DOHH2 (cell line): Measurements from ENCODE around the gene CASZ1.

Source experiments
- H3F3A ChIP-seq: fragments of 200-600 bp; sonication (generic), shearing (Covaris generic); 2 replicates; pipeline ENCODE4 v1.6.0; 2016; ENCODE audit warnings: antibody characterized with exemption, mild to moderate bottlenecking; ENCODE audit not compliant: control insufficient read depth, insufficient read depth
- H3K27ac ChIP-seq: fragments of 200-600 bp; sonication (generic); 2 replicates; pipeline ENCODE4 v1.5.1; 2014; ENCODE audit warnings: low read depth, mild to moderate bottlenecking, low read length, moderate library complexity
- H3K27me3 ChIP-seq: fragments of 200-600 bp; sonication (generic); 2 replicates; pipeline ENCODE4 v1.6.1; 2014; ENCODE audit warnings: mild to moderate bottlenecking, low read length, mixed read lengths; ENCODE audit not compliant: control insufficient read depth
- H3K36me3 ChIP-seq: fragments of 200-600 bp; sonication (generic); 2 replicates; pipeline ENCODE4 v1.6.1; 2014; ENCODE audit warnings: mild to moderate bottlenecking, low read length, moderate library complexity, mixed read lengths; ENCODE audit not compliant: control insufficient read depth
- H3K4me1 ChIP-seq: fragments of 200-600 bp; sonication (generic); 2 replicates; pipeline ENCODE4 v1.6.1; 2014; ENCODE audit warnings: mild to moderate bottlenecking, low read length, mixed read lengths; ENCODE audit not compliant: control insufficient read depth
- H3K4me2 ChIP-seq: fragments of 200-600 bp; sonication (generic); 2 replicates; pipeline ENCODE4 v1.6.0; 2014; ENCODE audit warnings: mild to moderate bottlenecking, low read length, moderate library complexity
- H3K4me3 ChIP-seq: fragments of 200-600 bp; sonication (generic); 2 replicates; pipeline ENCODE4 v1.5.1; 2014; ENCODE audit warnings: mild to moderate bottlenecking, low read length, mixed read lengths
- H3K79me2 ChIP-seq: fragments of 200-600 bp; sonication (generic); 2 replicates; pipeline ENCODE4 v1.6.1; 2014; ENCODE audit warnings: mild to moderate bottlenecking, low read length, mixed read lengths; ENCODE audit not compliant: control insufficient read depth
- H3K9me2 ChIP-seq: fragments of 200-600 bp; sonication (generic); replicated peaks from 2 replicates; pipeline ENCODE4 v1.6.1; 2014; ENCODE audit warnings: mild to moderate bottlenecking, low read length, mixed read lengths; ENCODE audit not compliant: control insufficient read depth
- H3K9me3 ChIP-seq: fragments of 200-600 bp; sonication (generic); 2 replicates; pipeline ENCODE4 v1.6.1; 2014; ENCODE audit warnings: antibody characterized with exemption, low read length, mixed read lengths; ENCODE audit not compliant: control insufficient read depth, insufficient read depth
- H4K20me1 ChIP-seq: fragments of 200-600 bp; sonication (generic); 2 replicates; pipeline ENCODE4 v1.6.0; 2014; ENCODE audit warnings: low read depth, mild to moderate bottlenecking, antibody characterized with exemption, low read length, moderate library complexity; ENCODE audit not compliant: control insufficient read depth, insufficient read depth
- CTCF ChIP-seq: fragments of 200-600 bp; sonication (generic); IDR thresholded peaks from one replicate; pipeline ENCODE4 v1.5.1; 2014; ENCODE audit warnings: antibody characterized with exemption, mild to moderate bottlenecking, low read depth, low read length; ENCODE audit not compliant: poor library complexity, severe bottlenecking
- EZH2phosphoT487 ChIP-seq: fragments of 200-600 bp; sonication (generic); IDR thresholded peaks from 2 replicates; pipeline ENCODE4 v1.6.1; 2017; ENCODE audit warnings: borderline replicate concordance, mild to moderate bottlenecking, antibody characterized with exemption, low read length, moderate library complexity, mixed read lengths

Gene CASZ1

GRCh38 chr1:10665930-10666850, 130.3 kb downstream of the CASZ1 start:
- Histone ChIP-seq H3K9me2 (no peaks in the 10 kb centered on the region), H4K20me1 (no peaks in the 10 kb centered on the region), H3K27ac (no peak overlapping the region), H3K9me3 (no peaks in the 10 kb centered on the region), H3K4me3 (no peak overlapping the region), H3K79me2 (no peaks in the 10 kb centered on the region), H3K36me3 (no peaks in the 10 kb centered on the region), H3K4me1 (no peaks in the 10 kb centered on the region), H3K4me2 (no peak overlapping the region), H3K27me3 (no peaks in the 10 kb centered on the region), H3F3A (no peaks in the 10 kb centered on the region)
- TF ChIP-seq EZH2phosphoT487: no peak
- TF ChIP-seq CTCF: no peak

GRCh38 chr1:10665226-10665625, 131.2 kb downstream of the CASZ1 start:
- no peak overlapping the region for H3K4me3 ChIP-seq
- TF ChIP-seq CTCF (no peak), EZH2phosphoT487 (no peak)
- no peaks in the 10 kb centered on the region for H3F3A ChIP-seq
- H3K4me1 ChIP-seq: no peaks in the 10 kb centered on the region
- no peaks in the 10 kb centered on the region for H3K9me2 ChIP-seq
- H4K20me1 ChIP-seq: no peaks in the 10 kb centered on the region
- no peaks in the 10 kb centered on the region for H3K79me2 ChIP-seq
- H3K27ac ChIP-seq: no peak overlapping the region
- H3K9me3 ChIP-seq: no peaks in the 10 kb centered on the region
- H3K36me3 ChIP-seq: no peaks in the 10 kb centered on the region
- no peak overlapping the region for H3K4me2 ChIP-seq
- no peaks in the 10 kb centered on the region for H3K27me3 ChIP-seq

GRCh38 chr1:10664251-10664650, 132.2 kb downstream of the CASZ1 start:
- no peaks in the 10 kb centered on the region for H3K9me2 ChIP-seq
- H4K20me1 ChIP-seq: no peaks in the 10 kb centered on the region
- no peaks in the 10 kb centered on the region for H3K27me3 ChIP-seq
- H3K4me2 ChIP-seq: no peak overlapping the region
- TF ChIP-seq EZH2phosphoT487 (no peak), CTCF (no peak)
- H3K79me2 ChIP-seq: no peaks in the 10 kb centered on the region
- no peaks in the 10 kb centered on the region for H3F3A ChIP-seq
- H3K36me3 ChIP-seq: no peaks in the 10 kb centered on the region
- H3K4me1 ChIP-seq: no peaks in the 10 kb centered on the region
- H3K27ac ChIP-seq: no peak overlapping the region
- H3K9me3 ChIP-seq: no peaks in the 10 kb centered on the region
- no peak overlapping the region for H3K4me3 ChIP-seq
